GM18873 (cell line): ENCODE data around the gene APBA2.

Experiments
- ATAC-seq: cut with Tn5 transposase; IDR thresholded peaks from one replicate; pipeline ENCODE4 v1.9.1; 2021; ENCODE audit warnings: mild to moderate bottlenecking, moderate library complexity, moderate number of reproducible peaks; ENCODE audit not compliant: unreplicated experiment, low FRiP score

The APBA2 gene

GRCh38 chr15:28895146-28895545, 9.4 kb downstream of the APBA2 start:
- no peak for ATAC-seq

- no peak for ATAC-seq
These were observed 9.8 kb downstream of the APBA2 start for GRCh38 chr15:28895566-28895965.

GRCh38 chr15:28896951-28897350, 11.2 kb downstream of the APBA2 start:
- ATAC-seq = no peak

GRCh38 chr15:28897861-28898585, 12.2 kb downstream of the APBA2 start:
- ATAC-seq = no peak

- ATAC-seq = no peak
These were observed 13.4 kb downstream of the APBA2 start for GRCh38 chr15:28899061-28899738.

GRCh38 chr15:28900041-28900891, 14.5 kb downstream of the APBA2 start:
- ATAC-seq = no peak

- no peak for ATAC-seq
These were observed 15.3 kb downstream of the APBA2 start for GRCh38 chr15:28900892-28901586.

GRCh38 chr15:28901587-28901980, 15.8 kb downstream of the APBA2 start:
- ATAC-seq = no peak

- ATAC-seq = no peak
These were observed 16.4 kb downstream of the APBA2 start for GRCh38 chr15:28901987-28902745.

GRCh38 chr15:28902856-28903255, 17.1 kb downstream of the APBA2 start:
- ATAC-seq = no peak

- no peak for ATAC-seq
These were observed 17.8 kb downstream of the APBA2 start for GRCh38 chr15:28903555-28903954.

GRCh38 chr15:28904003-28904402, 18.2 kb downstream of the APBA2 start:
- ATAC-seq = no peak

GRCh38 chr15:28904541-28905315, 19.0 kb downstream of the APBA2 start:
- ATAC-seq = no peak

- ATAC-seq = no peak
These were observed 21.7 kb downstream of the APBA2 start for GRCh38 chr15:28907338-28907960.

GRCh38 chr15:28909958-28910500, 24.3 kb downstream of the APBA2 start:
- ATAC-seq = no peak

- ATAC-seq = no peak
These were observed 25.6 kb downstream of the APBA2 start for GRCh38 chr15:28911310-28911931.

GRCh38 chr15:28912422-28912821, 26.6 kb downstream of the APBA2 start:
- ATAC-seq = no peak

- no peak for ATAC-seq
These were observed 27.5 kb downstream of the APBA2 start for GRCh38 chr15:28913171-28913765.
